ENCODE data around the gene FPGS.

DNA sequence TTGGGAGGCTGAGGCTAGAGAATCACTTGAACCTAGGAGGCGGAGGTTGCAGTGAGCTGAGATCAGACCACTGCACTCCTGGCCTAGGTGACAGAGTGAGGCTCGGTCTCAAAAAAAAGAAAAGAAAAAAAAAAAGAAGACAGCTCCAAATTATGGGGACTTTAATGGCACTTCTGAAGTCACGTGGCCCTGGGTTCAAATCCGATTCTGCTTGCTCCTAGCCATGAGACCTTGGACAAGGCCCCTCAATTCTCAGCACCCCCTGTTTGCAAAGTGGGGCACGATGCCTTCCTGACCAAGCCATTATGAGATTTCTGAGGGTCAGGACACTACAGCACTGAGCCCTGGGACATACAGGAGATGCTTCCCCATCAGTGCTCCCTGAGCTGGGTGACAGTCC is 52.8 kb downstream of the FPGS start:
- TF ChIP-seq GATA2 (IDR thresholded peaks at IDR 0.05; ENCODE audit: low read depth, low read length): no peak
- TF ChIP-seq GATA3 (IDR thresholded peaks at IDR 0.05; ENCODE audit: low read depth, low read length): no peak

All from SH-SY5Y (cell line).